ENCODE measurements around the gene RADX. TPM values are rescaled to one million over a fixed set of nuclear protein-coding genes. Genes with fewer than 3 reads are reported as not detected.

Gene RADX
- 8.5 TPM for polyA plus RNA-seq
- long read RNA-seq, donor 1 = 0 reads
- long read RNA-seq, donor 2 = 0 reads
- long read RNA-seq, donor 3 = 0 reads
- long read RNA-seq, donor 4 = 0 reads
- long read RNA-seq, donor 5 = 0 reads
- long read RNA-seq, donor 6 = 0 reads
- long read RNA-seq, donor 7 = 0 reads
- long read RNA-seq, donor 8, partial matches to known transcripts = 0 of 2 reads
- long read RNA-seq, donor 8, other reads (novel, unspliced or antisense) = 0 of 2 reads
- long read RNA-seq, donor 9 = 0 reads
- long read RNA-seq, donor 10, partial matches to known transcripts = 0 of 3 reads
- long read RNA-seq, donor 10, other reads (novel, unspliced or antisense) = 0 of 3 reads
- long read RNA-seq, donor 11, partial matches to known transcripts = 0 of 1 reads
- long read RNA-seq, donor 11, other reads (novel, unspliced or antisense) = 0 of 1 reads

- WGBS (ENCODE audit: insufficient coverage, low lambda C conversion rate) = no CpG with 5 or more reads among the region's 46 CpGs
- Histone ChIP-seq H3K27ac (ENCODE audit: low read length) (peak within 1 kb of the TSS; percentile 62), H3K9me3 (ENCODE audit: control insufficient read depth, low read depth, low read length) (no peaks in the 10 kb centered on the region), H3K4me1 (ENCODE audit: control insufficient read depth, insufficient read depth, low read length) (no peaks in the 10 kb centered on the region), H3K27me3 (ENCODE audit: control insufficient read depth, insufficient read depth, low read length) (no peaks in the 10 kb centered on the region), H3K4me3 (ENCODE audit: low read length) (peak within 1 kb of the TSS; percentile 75), H3K36me3 (ENCODE audit: control insufficient read depth, insufficient read depth, low read length) (no peaks in the 10 kb centered on the region)
- DNase-seq = peak; percentile 82 to 89
Observed at GRCh38 chrX:106611679-106612392, at the start of gene RADX. TSS of gene RADX (plus strand) at chrX:106611978. CDS start at chrX:106612081, 103 bp downstream.

GRCh38 chrX:106564986-106565385 is 46.8 kb upstream of the RADX start:
- WGBS (ENCODE audit: insufficient coverage, low lambda C conversion rate) = no CpG with 5 or more reads among the region's 2 CpGs
- Histone ChIP-seq H3K4me1 (ENCODE audit: control insufficient read depth, insufficient read depth, low read length) (no peaks in the 10 kb centered on the region), H3K4me3 (ENCODE audit: low read length) (no peak overlapping the region), H3K27me3 (ENCODE audit: control insufficient read depth, insufficient read depth, low read length) (no peaks in the 10 kb centered on the region), H3K27ac (ENCODE audit: low read length) (no peak overlapping the region), H3K36me3 (ENCODE audit: control insufficient read depth, insufficient read depth, low read length) (no peaks in the 10 kb centered on the region), H3K9me3 (ENCODE audit: control insufficient read depth, low read depth, low read length) (no peaks in the 10 kb centered on the region)
- DNase-seq = peak in 1 of 2 donors; percentile 7

DNA sequence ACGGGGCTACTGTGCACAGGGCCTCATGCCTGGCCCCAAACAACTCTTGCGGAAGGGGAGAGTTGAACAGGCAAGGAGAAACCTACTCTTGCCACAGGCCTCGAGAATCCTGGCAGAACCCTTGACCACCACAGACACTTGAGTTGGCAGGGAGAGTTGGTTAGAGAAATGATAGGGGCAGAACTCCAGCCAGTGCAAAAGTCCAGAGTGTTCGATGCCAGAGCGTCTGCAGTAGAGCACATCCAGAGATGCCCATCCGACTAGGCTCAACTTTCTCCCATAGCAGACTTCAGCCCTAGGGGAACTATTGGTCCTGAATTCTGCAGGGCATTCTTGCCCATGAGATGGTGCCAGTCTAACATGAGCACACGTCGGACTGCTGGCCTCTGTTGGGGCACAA is 45.4 kb upstream of the RADX start:
- Histone ChIP-seq H3K4me3 (ENCODE audit: low read length) (no peak overlapping the region), H3K9me3 (ENCODE audit: control insufficient read depth, low read depth, low read length) (no peaks in the 10 kb centered on the region), H3K27me3 (ENCODE audit: control insufficient read depth, insufficient read depth, low read length) (no peaks in the 10 kb centered on the region), H3K27ac (ENCODE audit: low read length) (no peak overlapping the region), H3K4me1 (ENCODE audit: control insufficient read depth, insufficient read depth, low read length) (no peaks in the 10 kb centered on the region), H3K36me3 (ENCODE audit: control insufficient read depth, insufficient read depth, low read length) (no peaks in the 10 kb centered on the region)
- DNase-seq = no peak
- WGBS (ENCODE audit: insufficient coverage, low lambda C conversion rate) = no CpG with 5 or more reads among the region's 8 CpGs

GRCh38 chrX:106581856-106582255 is 29.9 kb upstream of the RADX start:
- Histone ChIP-seq H3K27ac (ENCODE audit: low read length) (no peak overlapping the region), H3K4me3 (ENCODE audit: low read length) (no peak overlapping the region), H3K27me3 (ENCODE audit: control insufficient read depth, insufficient read depth, low read length) (no peaks in the 10 kb centered on the region), H3K36me3 (ENCODE audit: control insufficient read depth, insufficient read depth, low read length) (no peaks in the 10 kb centered on the region), H3K9me3 (ENCODE audit: control insufficient read depth, low read depth, low read length) (no peaks in the 10 kb centered on the region), H3K4me1 (ENCODE audit: control insufficient read depth, insufficient read depth, low read length) (no peaks in the 10 kb centered on the region)
- WGBS (ENCODE audit: insufficient coverage, low lambda C conversion rate) = no CpG with 5 or more reads among the region's 1 CpG
- DNase-seq = no peak

DNA sequence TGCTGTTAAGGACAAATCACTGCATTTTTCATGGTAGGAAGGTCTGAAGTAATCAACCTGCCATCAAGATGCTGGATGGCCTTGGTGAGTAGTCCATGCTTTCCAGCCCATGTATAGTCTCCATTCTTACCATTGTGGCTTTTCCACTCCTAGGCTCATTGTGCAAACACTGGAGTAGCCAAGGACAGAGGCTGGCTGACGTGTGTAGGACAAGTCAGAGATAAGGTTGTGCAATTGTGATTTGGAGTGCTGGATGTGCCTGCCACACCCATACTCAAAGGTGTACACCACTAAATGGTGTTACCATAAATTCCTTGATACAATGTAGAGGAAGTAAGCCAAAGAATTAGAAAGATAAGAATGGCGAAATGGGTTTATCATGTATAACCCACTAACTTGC is 26.3 kb upstream of the RADX start:
- no peak for DNase-seq
- H3K4me3 ChIP-seq (ENCODE audit: low read length) = no peak overlapping the region

DNA sequence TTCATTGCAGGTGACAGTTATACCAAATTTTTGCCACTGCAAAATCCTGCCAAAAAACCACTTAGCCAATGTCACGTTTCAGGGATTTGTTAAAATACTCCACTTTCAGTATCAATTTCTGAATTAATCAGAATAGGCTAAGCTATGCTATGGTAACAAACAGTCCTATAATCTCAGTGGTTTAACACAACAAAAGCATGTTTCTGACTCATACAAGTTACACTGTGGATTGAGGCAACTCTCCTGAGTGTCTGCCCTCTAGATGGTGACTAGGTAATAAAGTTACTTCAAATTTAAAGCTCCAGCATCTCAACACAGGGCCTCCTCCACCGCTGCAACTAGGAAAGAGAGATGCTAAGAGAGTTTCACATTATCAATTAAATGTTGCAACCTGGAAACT is 23.0 kb upstream of the RADX start:
- Histone ChIP-seq H3K4me3 (ENCODE audit: low read length) (no peak overlapping the region), H3K36me3 (ENCODE audit: control insufficient read depth, insufficient read depth, low read length) (no peaks in the 10 kb centered on the region), H3K9me3 (ENCODE audit: control insufficient read depth, low read depth, low read length) (no peaks in the 10 kb centered on the region), H3K4me1 (ENCODE audit: control insufficient read depth, insufficient read depth, low read length) (no peaks in the 10 kb centered on the region), H3K27ac (ENCODE audit: low read length) (no peak overlapping the region), H3K27me3 (ENCODE audit: control insufficient read depth, insufficient read depth, low read length) (no peaks in the 10 kb centered on the region)
- DNase-seq = no peak
- WGBS (ENCODE audit: insufficient coverage, low lambda C conversion rate) = no CpG with 5 or more reads among the region's 2 CpGs

More for the DNA sequence above, 26.3 kb upstream of the RADX start:
- Histone ChIP-seq H3K27me3 (ENCODE audit: control insufficient read depth, insufficient read depth, low read length) (no peaks in the 10 kb centered on the region), H3K36me3 (ENCODE audit: control insufficient read depth, insufficient read depth, low read length) (no peaks in the 10 kb centered on the region), H3K27ac (ENCODE audit: low read length) (no peak overlapping the region), H3K4me1 (ENCODE audit: control insufficient read depth, insufficient read depth, low read length) (no peaks in the 10 kb centered on the region), H3K9me3 (ENCODE audit: control insufficient read depth, low read depth, low read length) (no peaks in the 10 kb centered on the region)
- WGBS (ENCODE audit: insufficient coverage, low lambda C conversion rate) = no CpG with 5 or more reads among the region's 2 CpGs

GRCh38 chrX:106599411-106599810 is 12.4 kb upstream of the RADX start:
- Histone ChIP-seq H3K27ac (ENCODE audit: low read length) (no peak overlapping the region), H3K9me3 (ENCODE audit: control insufficient read depth, low read depth, low read length) (no peaks in the 10 kb centered on the region), H3K4me3 (ENCODE audit: low read length) (no peak overlapping the region), H3K27me3 (ENCODE audit: control insufficient read depth, insufficient read depth, low read length) (no peaks in the 10 kb centered on the region), H3K36me3 (ENCODE audit: control insufficient read depth, insufficient read depth, low read length) (no peaks in the 10 kb centered on the region), H3K4me1 (ENCODE audit: control insufficient read depth, insufficient read depth, low read length) (no peaks in the 10 kb centered on the region)
- DNase-seq = no peak
- WGBS (ENCODE audit: insufficient coverage, low lambda C conversion rate) = no CpG with 5 or more reads among the region's 2 CpGs

- WGBS (ENCODE audit: insufficient coverage, low lambda C conversion rate) = 100% methylated on average over 1 of the region's 1 CpG
- Histone ChIP-seq H3K36me3 (ENCODE audit: control insufficient read depth, insufficient read depth, low read length) (no peaks in the 10 kb centered on the region), H3K27ac (ENCODE audit: low read length) (no peak overlapping the region)
Observed at GRCh38 chrX:106606571-106606970, 5.2 kb upstream of the RADX start.

DNA sequence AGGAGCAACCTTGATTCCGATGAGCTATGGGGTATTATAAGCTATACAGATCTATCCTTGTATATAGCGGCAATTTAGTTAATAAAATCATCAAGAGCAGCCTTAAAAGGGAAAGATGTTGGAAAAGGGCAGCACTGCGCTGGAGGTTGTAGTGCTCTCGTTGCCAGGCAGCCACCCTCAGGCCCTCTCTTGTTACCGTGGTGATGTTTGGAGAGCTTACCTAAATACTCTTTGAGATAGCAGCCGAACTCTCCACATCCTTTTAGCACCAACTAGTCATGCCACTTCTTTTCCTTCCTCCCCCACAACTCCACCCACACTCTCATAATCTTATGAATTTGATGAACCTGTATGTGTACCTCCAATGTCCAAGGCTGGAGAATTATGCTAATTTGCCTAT is 3.8 kb upstream of the RADX start:
- no peaks in the 10 kb centered on the region for H3K9me3 ChIP-seq (ENCODE audit: control insufficient read depth, low read depth, low read length)
- H3K4me1 ChIP-seq (ENCODE audit: control insufficient read depth, insufficient read depth, low read length) = no peaks in the 10 kb centered on the region
- H3K4me3 ChIP-seq (ENCODE audit: low read length) = no peak overlapping the region
- no peak overlapping the region for H3K27ac ChIP-seq (ENCODE audit: low read length)
- no peaks in the 10 kb centered on the region for H3K36me3 ChIP-seq (ENCODE audit: control insufficient read depth, insufficient read depth, low read length)
- no peaks in the 10 kb centered on the region for H3K27me3 ChIP-seq (ENCODE audit: control insufficient read depth, insufficient read depth, low read length)
- peak in 1 of 2 donors; percentile 6 for DNase-seq
- WGBS (ENCODE audit: insufficient coverage, low lambda C conversion rate) = no CpG with 5 or more reads among the region's 6 CpGs

More at GRCh38 chrX:106606571-106606970, 5.2 kb upstream of the RADX start:
- H3K4me1 ChIP-seq (ENCODE audit: control insufficient read depth, insufficient read depth, low read length) = no peaks in the 10 kb centered on the region
- no peaks in the 10 kb centered on the region for H3K27me3 ChIP-seq (ENCODE audit: control insufficient read depth, insufficient read depth, low read length)
- DNase-seq = no peak
- H3K9me3 ChIP-seq (ENCODE audit: control insufficient read depth, low read depth, low read length) = no peaks in the 10 kb centered on the region
- H3K4me3 ChIP-seq (ENCODE audit: low read length) = no peak overlapping the region

DNA sequence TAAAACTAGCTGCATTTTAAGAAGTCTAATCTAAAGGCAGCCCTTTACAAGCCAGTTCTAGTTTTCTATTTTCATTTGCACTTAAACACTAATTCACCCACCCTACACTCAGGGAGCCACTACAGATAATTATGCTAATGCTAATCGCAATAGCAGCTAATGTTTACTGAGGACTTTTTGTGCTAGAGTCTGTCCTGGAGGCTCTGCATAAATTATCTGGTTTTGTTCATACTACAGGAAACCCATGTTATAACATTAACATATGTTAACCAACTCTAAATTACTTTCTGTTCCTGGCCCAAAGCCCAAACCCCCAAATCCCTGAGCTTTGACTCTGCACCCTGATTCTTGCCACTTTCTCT is 480 bp upstream of the RADX start:
- DNase-seq = no peak
- whole genome bisulfite sequencing (ENCODE audit: insufficient coverage, low lambda C conversion rate) = no CpG with 5 or more reads among the region's 1 CpG
- Histone ChIP-seq H3K36me3 (ENCODE audit: control insufficient read depth, insufficient read depth, low read length) (no peaks in the 10 kb centered on the region), H3K27me3 (ENCODE audit: control insufficient read depth, insufficient read depth, low read length) (no peaks in the 10 kb centered on the region), H3K9me3 (ENCODE audit: control insufficient read depth, low read depth, low read length) (no peaks in the 10 kb centered on the region), H3K4me3 (ENCODE audit: low read length) (peak overlapping the region; percentile 75), H3K27ac (ENCODE audit: low read length) (peak overlapping the region; percentile 52), H3K4me1 (ENCODE audit: control insufficient read depth, insufficient read depth, low read length) (no peaks in the 10 kb centered on the region)

Measured in large intestine (tissue), 12 donors.